Measurements from ENCODE around the gene ZNRF2. TPM values are rescaled to one million over a fixed set of nuclear protein-coding genes. Genes with fewer than 3 reads are reported as not detected.

The ZNRF2 gene
- total RNA-seq, 2 experiments from 2014 or later = 9.6 to 10.5 TPM

- Mint-ChIP-seq H3K9me3 (no peaks in the 10 kb centered on the region), H3K36me3 (no peaks in the 10 kb centered on the region), H3K4me3 (no peak overlapping the region), H3K4me1 (ENCODE audit: low read depth) (peaks cover 44% of the 10 kb centered on the region), H3K27ac (no peak overlapping the region), H3K27me3 (no peaks in the 10 kb centered on the region)
- ChIA-PET POLR2A (interaction anchor here (1.2 kb wide), 1 partner anchor 21 kb away, joined by 7 read pairs; no protein-coding TSS in a partner anchor), CTCF (no interaction called here)
- intact Hi-C loops (cut with micrococcal nuclease) = no loop called here
- no peak for DNase-seq
Observed at GRCh38 chr7:30301751-30302150, 17.4 kb downstream of the ZNRF2 start.

GRCh38 chr7:30302656-30303311 is 18.4 kb downstream of the ZNRF2 start:
- no peaks in the 10 kb centered on the region for H3K27me3 Mint-ChIP-seq

GRCh38 chr7:30303312-30304039 is 19.1 kb downstream of the ZNRF2 start:
- no peaks in the 10 kb centered on the region for H3K36me3 Mint-ChIP-seq

More at GRCh38 chr7:30302656-30303311, 18.4 kb downstream of the ZNRF2 start:
- ChIA-PET CTCF (no interaction called here), POLR2A (no interaction called here)
- intact Hi-C loops (cut with micrococcal nuclease) = no loop called here
- no peak for DNase-seq
- no peaks in the 10 kb centered on the region for H3K9me3 Mint-ChIP-seq
- no peak overlapping the region for H3K27ac Mint-ChIP-seq
- no peaks in the 10 kb centered on the region for H3K36me3 Mint-ChIP-seq
- no peak overlapping the region for H3K4me3 Mint-ChIP-seq
- peaks cover 42% of the 10 kb centered on the region for H3K4me1 Mint-ChIP-seq (ENCODE audit: low read depth)

GRCh38 chr7:30304177-30304884 is 19.9 kb downstream of the ZNRF2 start:
- Mint-ChIP-seq H3K4me3 (no peak overlapping the region), H3K36me3 (no peaks in the 10 kb centered on the region), H3K27me3 (no peaks in the 10 kb centered on the region), H3K9me3 (no peaks in the 10 kb centered on the region), H3K27ac (no peak overlapping the region), H3K4me1 (ENCODE audit: low read depth) (peaks cover 44% of the 10 kb centered on the region)
- ChIA-PET CTCF (no interaction called here), POLR2A (interaction anchor here (0.7 kb wide), 1 partner anchor 11 kb away, joined by 3 read pairs; no protein-coding TSS in a partner anchor)
- no peak for DNase-seq
- intact Hi-C loops (cut with micrococcal nuclease) = loop anchor here (2.0 kb wide), 1 partner anchor 14 kb away; no protein-coding TSS in a partner anchor

More at GRCh38 chr7:30303312-30304039, 19.1 kb downstream of the ZNRF2 start:
- Mint-ChIP-seq H3K4me1 (ENCODE audit: low read depth) (peaks cover 45% of the 10 kb centered on the region), H3K4me3 (no peak overlapping the region), H3K27me3 (no peaks in the 10 kb centered on the region), H3K9me3 (no peaks in the 10 kb centered on the region), H3K27ac (no peak overlapping the region)
- POLR2A ChIA-PET = interaction anchor here (0.7 kb wide), 1 partner anchor 10 kb away, joined by 3 read pairs; no protein-coding TSS in a partner anchor
- CTCF ChIA-PET = no interaction called here
- intact Hi-C loops (cut with micrococcal nuclease) = loop anchor here (2.0 kb wide), 1 partner anchor 13 kb away; no protein-coding TSS in a partner anchor
- DNase-seq = no peak

DNA sequence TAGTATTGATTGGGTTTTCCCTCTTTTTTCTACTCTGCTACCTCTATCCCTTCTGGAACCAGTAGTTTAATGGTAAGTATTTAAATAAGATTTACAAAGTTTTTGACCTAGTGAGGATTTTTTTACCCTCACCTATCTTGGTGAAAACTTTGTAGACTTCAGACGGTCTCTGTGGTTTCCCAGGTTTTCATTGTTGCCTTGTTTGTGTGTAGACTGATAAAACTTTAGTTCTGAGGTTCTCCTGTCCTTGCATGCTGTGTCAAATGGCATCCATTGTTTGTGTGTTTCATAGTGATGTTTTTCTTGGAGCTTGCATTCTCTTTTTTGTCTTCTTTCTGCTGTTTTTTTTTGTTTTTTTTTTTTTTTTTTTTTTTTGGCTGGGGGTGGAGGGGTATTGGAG is 22.6 kb downstream of the ZNRF2 start:
- Mint-ChIP-seq H3K4me1 (ENCODE audit: low read depth) (peaks cover 54% of the 10 kb centered on the region), H3K36me3 (no peaks in the 10 kb centered on the region), H3K9me3 (no peaks in the 10 kb centered on the region), H3K27me3 (no peaks in the 10 kb centered on the region), H3K27ac (no peak overlapping the region), H3K4me3 (no peak overlapping the region)
- POLR2A ChIA-PET = no interaction called here
- intact Hi-C loops (cut with micrococcal nuclease) = no loop called here
- DNase-seq = no peak
- CTCF ChIA-PET = no interaction called here

DNA sequence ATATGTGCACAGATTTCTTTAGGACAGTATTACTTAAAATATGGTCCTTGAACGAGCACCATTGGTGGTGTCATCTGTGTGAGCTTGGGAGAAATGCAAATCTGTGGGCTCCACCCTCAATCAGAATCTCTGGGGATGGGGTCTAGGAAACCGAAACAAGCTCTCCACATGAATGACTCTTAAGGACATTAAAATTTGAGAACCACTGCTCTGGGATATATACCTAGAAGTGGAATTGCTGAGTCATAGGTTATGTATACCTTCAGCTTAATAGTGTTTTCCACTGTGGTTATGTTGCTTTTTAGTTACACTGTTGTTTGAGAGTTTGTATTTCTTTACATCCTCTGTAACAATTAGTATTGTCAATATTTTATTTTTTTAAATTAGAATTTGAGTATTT is 24.0 kb downstream of the ZNRF2 start:
- POLR2A ChIA-PET = interaction anchor here (1.6 kb wide), 1 partner anchor 40 kb away, joined by 6 read pairs; no protein-coding TSS in a partner anchor
- no peak overlapping the region for H3K4me3 Mint-ChIP-seq
- H3K9me3 Mint-ChIP-seq = no peaks in the 10 kb centered on the region
- CTCF ChIA-PET = no interaction called here
- no peaks in the 10 kb centered on the region for H3K36me3 Mint-ChIP-seq
- intact Hi-C loops (cut with micrococcal nuclease) = loop anchor here (1.0 kb wide), 2 partner anchors 15 to 40 kb away; no protein-coding TSS in a partner anchor
- DNase-seq = peak; percentile 24
- H3K4me1 Mint-ChIP-seq (ENCODE audit: low read depth) = peaks cover 62% of the 10 kb centered on the region
- H3K27ac Mint-ChIP-seq = no peak overlapping the region
- no peaks in the 10 kb centered on the region for H3K27me3 Mint-ChIP-seq

DNA sequence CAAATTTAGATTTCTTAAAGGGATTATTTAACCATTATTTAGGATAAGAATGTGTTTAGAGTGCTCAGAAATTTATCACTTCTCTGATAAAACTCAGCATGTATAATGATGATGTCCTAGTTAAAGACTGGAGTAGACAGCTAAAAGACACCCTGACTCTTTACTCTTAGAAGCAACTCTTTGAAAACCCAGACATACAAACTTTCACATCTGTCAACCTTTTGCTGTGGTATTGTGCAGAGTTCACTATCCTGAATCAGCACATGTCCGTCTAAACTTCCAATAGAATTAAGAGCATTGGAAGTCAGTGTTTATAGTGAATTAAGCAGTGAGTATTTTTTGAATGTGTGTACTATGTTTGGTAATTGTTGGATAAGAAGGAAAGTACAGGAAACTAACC is 24.9 kb downstream of the ZNRF2 start:
- Mint-ChIP-seq H3K27ac (no peak overlapping the region), H3K27me3 (no peaks in the 10 kb centered on the region), H3K4me3 (no peak overlapping the region), H3K9me3 (no peaks in the 10 kb centered on the region), H3K36me3 (no peaks in the 10 kb centered on the region), H3K4me1 (ENCODE audit: low read depth) (peaks cover 61% of the 10 kb centered on the region)
- DNase-seq = no peak
- CTCF ChIA-PET = no interaction called here
- POLR2A ChIA-PET = no interaction called here
- intact Hi-C loops (cut with micrococcal nuclease) = no loop called here

DNA sequence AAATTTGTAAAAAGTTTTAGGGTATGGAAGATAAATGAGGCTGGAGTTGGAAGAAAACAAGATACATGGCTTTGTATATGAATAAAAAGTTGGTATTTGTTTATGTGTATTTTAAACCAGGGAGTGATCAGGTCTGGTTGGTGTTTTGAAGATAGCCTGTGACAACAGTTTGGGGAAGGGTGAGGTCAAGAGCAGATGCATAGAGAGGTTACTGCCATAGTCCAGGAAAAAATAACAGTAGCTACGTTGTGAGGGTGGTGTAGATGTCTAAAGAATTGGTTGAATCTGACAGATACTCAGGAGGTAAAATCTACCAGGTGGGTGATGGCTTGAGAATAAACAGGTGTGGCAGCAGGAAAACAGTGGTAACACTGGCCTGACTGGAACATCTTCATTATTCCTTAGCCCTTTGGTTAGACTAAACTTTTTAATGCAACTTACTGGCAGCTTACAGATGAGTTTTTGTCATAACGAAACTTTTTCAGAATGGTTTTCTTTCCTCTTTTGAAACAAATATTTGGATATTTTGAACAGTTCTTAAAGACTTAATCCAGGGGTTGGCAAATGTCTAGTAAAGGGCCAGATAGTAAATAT is 25.5 kb downstream of the ZNRF2 start:
- H3K4me1 Mint-ChIP-seq (ENCODE audit: low read depth) = peaks cover 59% of the 10 kb centered on the region
- H3K27me3 Mint-ChIP-seq = no peaks in the 10 kb centered on the region
- H3K36me3 Mint-ChIP-seq = no peaks in the 10 kb centered on the region
- ChIA-PET CTCF (no interaction called here), POLR2A (no interaction called here)
- no peak overlapping the region for H3K4me3 Mint-ChIP-seq
- no peak for DNase-seq
- H3K9me3 Mint-ChIP-seq = no peaks in the 10 kb centered on the region
- H3K27ac Mint-ChIP-seq = no peak overlapping the region
- intact Hi-C loops (cut with micrococcal nuclease) = no loop called here

DNA sequence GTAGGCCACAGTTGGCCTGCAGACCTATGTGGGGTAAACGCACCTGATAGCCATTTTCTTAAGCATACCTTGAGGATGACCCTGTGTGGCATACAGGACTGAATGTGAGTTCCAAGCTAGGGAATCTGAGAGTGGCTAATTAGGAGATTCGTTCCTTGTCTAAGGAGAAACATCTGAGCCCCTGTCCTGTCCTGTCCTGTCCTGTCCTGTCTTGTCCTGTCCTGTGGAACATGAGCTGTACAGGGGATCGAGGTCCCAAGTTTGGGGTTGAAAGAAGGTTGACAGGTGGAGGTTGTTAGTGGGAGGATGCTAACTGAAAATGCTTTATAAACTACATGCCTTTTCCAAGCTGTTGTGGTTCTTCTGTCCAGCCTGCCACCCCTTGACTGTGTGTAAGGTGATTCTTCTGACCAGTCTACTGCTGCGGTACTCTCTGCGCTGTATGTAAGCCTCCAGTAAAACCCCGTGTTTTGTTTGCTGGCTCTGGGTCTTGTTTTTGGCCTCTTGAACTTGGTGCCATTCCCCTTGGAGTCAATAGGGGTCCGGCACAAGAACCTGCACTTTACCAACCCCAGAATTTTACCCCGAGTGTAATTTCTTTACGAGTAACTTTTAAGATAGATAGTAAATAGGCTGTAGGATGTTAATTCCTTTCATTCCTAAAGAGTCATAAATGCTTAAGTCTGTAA is 26.4 kb downstream of the ZNRF2 start:
- CTCF ChIA-PET = interaction anchor here (0.6 kb wide), 1 partner anchor 72 kb away, joined by 3 read pairs; no protein-coding TSS in a partner anchor
- Mint-ChIP-seq H3K27ac (no peak overlapping the region), H3K27me3 (no peaks in the 10 kb centered on the region), H3K4me1 (ENCODE audit: low read depth) (peaks cover 58% of the 10 kb centered on the region), H3K36me3 (no peaks in the 10 kb centered on the region), H3K4me3 (no peak overlapping the region), H3K9me3 (no peaks in the 10 kb centered on the region)
- POLR2A ChIA-PET = no interaction called here
- no peak for DNase-seq
- intact Hi-C loops (cut with micrococcal nuclease) = no loop called here

DNA sequence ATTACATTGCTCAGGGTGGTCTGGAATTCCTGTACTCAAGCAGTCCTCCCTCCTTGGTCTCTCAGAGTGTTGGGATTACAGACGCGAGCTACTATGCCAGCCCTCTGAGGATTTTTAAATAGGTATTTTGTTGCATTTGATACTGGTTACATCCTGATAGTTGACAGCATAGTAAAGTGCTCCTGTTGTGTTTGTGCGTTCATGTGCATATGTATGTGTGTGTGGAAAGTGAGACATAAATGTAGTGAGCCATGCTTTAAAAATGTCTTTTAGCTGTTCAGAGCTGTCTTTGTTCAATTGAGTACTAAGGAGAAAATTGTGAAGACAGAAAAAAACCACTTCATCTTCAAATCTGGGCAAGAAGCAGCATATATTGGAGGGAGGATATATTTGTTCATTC is 27.8 kb downstream of the ZNRF2 start:
- H3K27ac Mint-ChIP-seq = no peak overlapping the region
- no peak for DNase-seq
- intact Hi-C loops (cut with micrococcal nuclease) = no loop called here
- POLR2A ChIA-PET = no interaction called here
- H3K9me3 Mint-ChIP-seq = no peaks in the 10 kb centered on the region
- no peaks in the 10 kb centered on the region for H3K36me3 Mint-ChIP-seq
- H3K4me3 Mint-ChIP-seq = no peak overlapping the region
- CTCF ChIA-PET = no interaction called here
- peaks cover 59% of the 10 kb centered on the region for H3K4me1 Mint-ChIP-seq (ENCODE audit: low read depth)
- H3K27me3 Mint-ChIP-seq = no peaks in the 10 kb centered on the region

DNA sequence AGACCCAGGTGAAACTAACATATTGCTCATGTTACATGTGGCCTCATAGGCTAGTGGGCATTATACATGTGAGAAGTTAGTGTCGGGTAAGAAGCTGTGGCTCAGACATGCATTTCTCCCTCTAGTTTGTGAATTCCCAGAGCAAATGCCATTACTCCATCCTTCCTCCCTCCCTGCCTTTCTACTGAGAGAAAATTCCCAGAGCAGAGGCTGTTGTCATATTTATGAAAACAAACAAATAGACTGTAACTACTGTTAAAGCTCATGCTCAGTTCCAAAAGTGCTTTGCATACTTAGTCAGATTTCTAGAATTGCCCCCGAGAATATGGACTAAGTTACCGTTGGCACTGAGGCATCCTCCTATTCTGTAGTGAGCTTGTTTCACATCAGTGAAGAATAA is 29.0 kb downstream of the ZNRF2 start:
- POLR2A ChIA-PET = no interaction called here
- H3K4me1 Mint-ChIP-seq (ENCODE audit: low read depth) = peaks cover 62% of the 10 kb centered on the region

More for the DNA sequence above, 29.0 kb downstream of the ZNRF2 start:
- no peak for DNase-seq
- CTCF ChIA-PET = interaction anchor here (0.6 to 1.6 kb wide), 5 partner anchors 10 to 301 kb away, joined by 3 to 5 read pairs (median 3); no protein-coding TSS in a partner anchor
- no peak overlapping the region for H3K4me3 Mint-ChIP-seq
- H3K27me3 Mint-ChIP-seq = no peaks in the 10 kb centered on the region
- H3K27ac Mint-ChIP-seq = no peak overlapping the region
- H3K9me3 Mint-ChIP-seq = no peaks in the 10 kb centered on the region
- intact Hi-C loops (cut with micrococcal nuclease) = no loop called here
- no peaks in the 10 kb centered on the region for H3K36me3 Mint-ChIP-seq

Measured in activated CD4-positive, alpha-beta memory T cell treated with anti-CD3 and anti-CD28 coated beads for 36 hours (primary cell).